ENCODE results near the gene FAM222B.
"Not testable (repeated sequence)": the region's sequence is repeated elsewhere in the genome, so short reads cannot be mapped to it uniquely, and the experiment has no call there.

Gene FAM222B

DNA sequence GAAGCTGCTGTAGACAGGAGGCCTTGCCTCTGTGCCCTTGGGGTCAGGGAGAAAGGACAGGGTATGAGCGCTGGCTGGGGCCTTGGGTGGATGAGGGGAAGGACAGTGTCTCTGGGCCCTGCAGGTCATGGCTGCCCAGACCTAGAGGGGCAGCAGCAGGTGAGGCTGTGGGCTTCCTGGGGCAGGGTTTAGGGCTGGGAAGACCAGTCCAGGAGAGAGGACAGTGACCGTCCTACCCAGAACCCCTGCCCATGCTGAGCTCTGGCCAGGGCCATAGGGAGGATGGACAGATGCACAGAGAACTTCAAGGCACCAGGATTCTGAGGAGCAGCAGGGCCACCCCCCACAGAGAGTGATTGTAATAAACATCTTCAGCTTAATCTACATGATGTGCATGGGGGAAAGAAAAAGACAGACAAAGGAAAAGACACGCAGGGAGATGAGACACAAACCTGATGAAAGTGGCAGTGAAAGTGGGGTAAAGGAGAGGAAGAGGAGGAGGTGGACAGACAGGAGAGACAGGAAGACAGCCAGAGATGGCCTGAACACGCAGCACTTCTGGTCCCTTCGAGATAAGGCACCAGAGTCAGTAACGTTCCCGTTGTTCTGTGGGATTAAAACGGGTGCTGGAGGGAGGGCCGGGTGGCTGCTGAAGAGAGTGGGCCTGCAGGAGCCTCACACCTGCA lies 37.4 kb upstream of the FAM222B start:
- Histone ChIP-seq H3K4me1 (ENCODE audit: control insufficient read depth, low read length) (no peaks in the 10 kb centered on the region), H3K36me3 (ENCODE audit: control insufficient read depth, low read length) (peaks cover 13% of the 10 kb centered on the region; the same call in 1 of the 2 replicates), H3K79me2 (ENCODE audit: control insufficient read depth, low read length) (no peaks in the 10 kb centered on the region), H3K9me2 (replicated peaks; ENCODE audit: control insufficient read depth, low read length) (no peaks in the 10 kb centered on the region), H3K27me3 (ENCODE audit: control insufficient read depth, low read length) (no peaks in the 10 kb centered on the region), H3K9me3 (ENCODE audit: control insufficient read depth, insufficient read depth, low read length) (no peaks in the 10 kb centered on the region), H3K4me2 (ENCODE audit: low read length) (no peak overlapping the region), H3F3A (ENCODE audit: control insufficient read depth, insufficient read depth) (no peaks in the 10 kb centered on the region), H3K27ac (ENCODE audit: low read depth, low read length) (no peak overlapping the region), H3K4me3 (ENCODE audit: low read length) (no peak overlapping the region), H4K20me1 (ENCODE audit: control insufficient read depth, insufficient read depth, low read depth, low read length) (no peaks in the 10 kb centered on the region)
- TF ChIP-seq, protein P1, sequence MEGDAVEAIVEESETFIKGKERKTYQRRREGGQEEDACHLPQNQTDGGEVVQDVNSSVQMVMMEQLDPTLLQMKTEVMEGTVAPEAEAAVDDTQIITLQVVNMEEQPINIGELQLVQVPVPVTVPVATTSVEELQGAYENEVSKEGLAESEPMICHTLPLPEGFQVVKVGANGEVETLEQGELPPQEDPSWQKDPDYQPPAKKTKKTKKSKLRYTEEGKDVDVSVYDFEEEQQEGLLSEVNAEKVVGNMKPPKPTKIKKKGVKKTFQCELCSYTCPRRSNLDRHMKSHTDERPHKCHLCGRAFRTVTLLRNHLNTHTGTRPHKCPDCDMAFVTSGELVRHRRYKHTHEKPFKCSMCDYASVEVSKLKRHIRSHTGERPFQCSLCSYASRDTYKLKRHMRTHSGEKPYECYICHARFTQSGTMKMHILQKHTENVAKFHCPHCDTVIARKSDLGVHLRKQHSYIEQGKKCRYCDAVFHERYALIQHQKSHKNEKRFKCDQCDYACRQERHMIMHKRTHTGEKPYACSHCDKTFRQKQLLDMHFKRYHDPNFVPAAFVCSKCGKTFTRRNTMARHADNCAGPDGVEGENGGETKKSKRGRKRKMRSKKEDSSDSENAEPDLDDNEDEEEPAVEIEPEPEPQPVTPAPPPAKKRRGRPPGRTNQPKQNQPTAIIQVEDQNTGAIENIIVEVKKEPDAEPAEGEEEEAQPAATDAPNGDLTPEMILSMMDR (IDR thresholded peaks at IDR 0.05; ENCODE audit: low read depth, low read length, poor library complexity, severe bottlenecking): no peak

DNA sequence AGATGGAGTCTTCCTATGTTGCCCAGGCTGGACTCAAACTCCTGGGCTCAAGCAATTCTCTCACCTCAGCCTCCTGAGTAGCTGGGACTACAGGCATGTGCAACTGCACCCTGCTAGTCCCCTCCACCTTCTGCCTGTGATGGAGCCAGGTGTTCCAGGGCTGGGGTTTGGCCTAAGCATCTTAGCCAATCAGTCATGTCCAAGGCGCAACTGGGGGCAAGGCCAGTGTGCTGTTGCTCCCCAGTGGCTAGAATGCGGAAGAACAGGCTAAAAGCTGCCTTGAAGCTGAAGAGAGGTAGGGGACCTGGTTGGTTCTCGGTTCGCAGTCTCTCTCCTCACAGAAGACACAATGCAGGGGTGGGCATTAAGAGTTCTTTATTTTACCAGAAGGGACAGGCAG lies 36.4 kb upstream of the FAM222B start:
- Histone ChIP-seq H3K4me3 (ENCODE audit: low read length) (no peak overlapping the region), H3F3A (ENCODE audit: control insufficient read depth, insufficient read depth) (no peaks in the 10 kb centered on the region), H3K27ac (ENCODE audit: low read depth, low read length) (no peak overlapping the region), H3K4me2 (ENCODE audit: low read length) (no peak overlapping the region), H3K4me1 (ENCODE audit: control insufficient read depth, low read length) (no peaks in the 10 kb centered on the region), H3K9me2 (replicated peaks; ENCODE audit: control insufficient read depth, low read length) (no peaks in the 10 kb centered on the region), H3K79me2 (ENCODE audit: control insufficient read depth, low read length) (no peaks in the 10 kb centered on the region), H3K36me3 (ENCODE audit: control insufficient read depth, low read length) (peaks cover 13% of the 10 kb centered on the region; the same call in 1 of the 2 replicates), H4K20me1 (ENCODE audit: control insufficient read depth, insufficient read depth, low read depth, low read length) (no peaks in the 10 kb centered on the region), H3K9me3 (ENCODE audit: control insufficient read depth, insufficient read depth, low read length) (no peaks in the 10 kb centered on the region), H3K27me3 (ENCODE audit: control insufficient read depth, low read length) (no peaks in the 10 kb centered on the region)
- TF ChIP-seq EZH2phosphoT487 (IDR thresholded peaks at IDR 0.05; ENCODE audit: borderline replicate concordance, low read length): no peak
- TF ChIP-seq, protein P1 (IDR thresholded peaks at IDR 0.05; ENCODE audit: low read depth, low read length, poor library complexity, severe bottlenecking): peak; percentile 50

DNA sequence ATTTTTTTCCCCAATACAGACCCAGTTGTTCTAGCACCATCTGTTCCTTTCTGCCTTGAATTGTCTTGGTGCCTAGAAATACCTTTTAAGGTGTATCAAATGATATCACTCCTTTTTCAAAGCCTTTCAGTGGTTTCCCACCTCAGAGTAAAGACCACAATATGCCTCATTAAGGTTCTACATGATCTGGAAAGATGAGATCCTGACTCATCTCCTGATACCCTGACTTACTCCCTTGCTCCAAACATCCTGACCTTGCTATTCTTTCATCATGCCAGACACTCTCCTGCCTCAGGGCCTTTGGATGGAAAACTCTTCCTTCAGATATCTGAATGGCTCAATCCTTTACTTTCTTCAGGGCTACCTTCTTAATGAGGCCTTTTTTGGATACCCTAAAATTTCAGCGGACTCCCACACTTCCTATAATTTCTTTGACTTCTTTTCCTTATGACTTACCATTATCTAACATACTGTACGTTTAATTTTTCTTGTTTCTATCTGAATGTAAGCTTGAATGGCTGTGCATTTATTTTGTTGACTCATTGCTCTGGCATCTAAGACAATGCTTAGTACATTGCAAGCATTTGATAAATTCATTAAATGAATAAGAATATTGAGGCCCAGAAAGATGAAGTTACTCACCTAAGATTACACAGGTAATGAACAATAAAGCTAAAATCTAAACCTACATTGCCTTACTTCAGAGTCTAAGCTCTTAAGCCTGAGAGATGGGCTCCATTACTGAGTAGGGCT lies 35.7 kb upstream of the FAM222B start:
- H4K20me1 ChIP-seq (ENCODE audit: control insufficient read depth, insufficient read depth, low read depth, low read length): no peaks in the 10 kb centered on the region
- H3K79me2 ChIP-seq (ENCODE audit: control insufficient read depth, low read length): no peaks in the 10 kb centered on the region

DNA sequence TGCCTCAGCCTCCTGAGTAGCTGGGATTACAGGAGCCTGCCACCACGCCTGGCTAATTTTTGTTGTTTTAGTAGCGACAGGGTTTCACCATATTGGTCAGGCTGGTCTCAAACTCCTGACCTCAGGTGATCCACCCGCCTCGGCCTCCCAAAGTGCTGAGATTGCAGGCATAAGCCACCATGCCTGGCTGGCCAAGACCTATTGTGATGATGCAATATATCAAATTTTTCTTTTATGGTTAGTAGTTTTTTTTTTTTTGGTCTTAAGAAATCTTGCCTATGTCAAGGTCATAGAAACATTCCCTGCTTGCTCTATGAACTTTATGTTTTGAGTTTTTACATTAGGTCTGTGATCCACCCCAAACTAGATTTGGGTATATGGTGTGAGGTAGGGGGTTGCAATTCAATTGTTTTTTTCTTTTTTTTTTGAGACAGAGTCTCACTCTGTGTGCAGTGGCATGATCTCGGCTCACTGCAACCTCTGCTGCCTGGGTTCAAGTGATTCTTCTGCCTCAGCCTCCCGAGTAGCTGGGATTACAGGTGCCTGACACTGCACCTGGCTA lies 34.6 kb upstream of the FAM222B start:
- H3K9me2 ChIP-seq (replicated peaks; ENCODE audit: control insufficient read depth, low read length); H3K4me3 ChIP-seq (ENCODE audit: low read length); H3K27ac ChIP-seq (ENCODE audit: low read depth, low read length); H3F3A ChIP-seq (ENCODE audit: control insufficient read depth, insufficient read depth); H3K79me2 ChIP-seq (ENCODE audit: control insufficient read depth, low read length); H4K20me1 ChIP-seq (ENCODE audit: control insufficient read depth, insufficient read depth, low read depth, low read length); H3K4me2 ChIP-seq (ENCODE audit: low read length); H3K27me3 ChIP-seq (ENCODE audit: control insufficient read depth, low read length); H3K9me3 ChIP-seq (ENCODE audit: control insufficient read depth, insufficient read depth, low read length); H3K4me1 ChIP-seq (ENCODE audit: control insufficient read depth, low read length): not testable (repeated sequence)
- peaks cover 13% of the 10 kb centered on the region; the same call in 1 of the 2 replicates for H3K36me3 ChIP-seq (ENCODE audit: control insufficient read depth, low read length)

More for the DNA sequence above, 35.7 kb upstream of the FAM222B start:
- no peaks in the 10 kb centered on the region for H3K27me3 ChIP-seq (ENCODE audit: control insufficient read depth, low read length)
- no peaks in the 10 kb centered on the region for H3K4me1 ChIP-seq (ENCODE audit: control insufficient read depth, low read length)
- H3K9me3 ChIP-seq (ENCODE audit: control insufficient read depth, insufficient read depth, low read length): no peaks in the 10 kb centered on the region
- no peaks in the 10 kb centered on the region for H3K9me2 ChIP-seq (replicated peaks; ENCODE audit: control insufficient read depth, low read length)
- no peak overlapping the region for H3K4me2 ChIP-seq (ENCODE audit: low read length)
- no peaks in the 10 kb centered on the region for H3F3A ChIP-seq (ENCODE audit: control insufficient read depth, insufficient read depth)
- H3K27ac ChIP-seq (ENCODE audit: low read depth, low read length): no peak overlapping the region
- H3K4me3 ChIP-seq (ENCODE audit: low read length): no peak overlapping the region
- TF ChIP-seq, protein P1 (IDR thresholded peaks at IDR 0.05; ENCODE audit: low read depth, low read length, poor library complexity, severe bottlenecking): no peak
- TF ChIP-seq EZH2phosphoT487 (IDR thresholded peaks at IDR 0.05; ENCODE audit: borderline replicate concordance, low read length): no peak
- H3K36me3 ChIP-seq (ENCODE audit: control insufficient read depth, low read length): peaks cover 13% of the 10 kb centered on the region; the same call in 1 of the 2 replicates

Measured in DOHH2 (cell line).